H1 (cell line): ENCODE data around the gene MT1F. TPM values are rescaled to one million over a fixed set of nuclear protein-coding genes. Genes with fewer than 3 reads are reported as not detected.

Source experiments
- CTCF ChIA-PET: fragments of 300-600 bp; sonication (Branson Sonifier 250); formaldehyde crosslinking; loops from one replicate; lab custom pipeline; 2021; ENCODE audit not compliant: partially characterized antibody; lab: Charles Lee
- POLR2A ChIA-PET: fragments of 300-600 bp; sonication (Branson Sonifier 250); formaldehyde crosslinking; loops from one replicate; lab custom pipeline; 2021; ENCODE audit warnings: inconsistent platforms; ENCODE audit not compliant: partially characterized antibody; lab: Charles Lee
- DNase-seq, 2 experiments: peaks; one replicate each; pipeline versions ENCODE4 v3.0.0 to v3.0.0-alpha.2; 2010 to 2022; ENCODE audit warnings: low spot score in 2 of 2, low read depth in 1 of 2, mixed read lengths in 1 of 2
- FAIRE-seq: peaks from 2 replicates; lab custom pipeline; 2011; peaks lifted over from hg19 to GRCh38; lab: Jason Lieb, UNC
- H2AFZ ChIP-seq: 2 replicates; pipeline ENCODE4 v1.8.1; 2012; ENCODE audit warnings: low read length, inconsistent platforms
- H2AK5ac ChIP-seq: 2 replicates; pipeline ENCODE4 v1.6.1; 2013; ENCODE audit warnings: low read depth, low read length
- H2BK120ac ChIP-seq: replicated peaks from 2 replicates; pipeline ENCODE3; 2013; ENCODE audit warnings: low read depth, low read length, inconsistent platforms
- H2BK12ac ChIP-seq: 2 replicates; pipeline ENCODE4 v1.6.1; 2013; ENCODE audit warnings: low read depth, low read length
- H2BK15ac ChIP-seq: 2 replicates; pipeline ENCODE4 v1.6.1; 2013; ENCODE audit warnings: low read length
- H2BK20ac ChIP-seq: 2 replicates; pipeline ENCODE4 v1.6.1; 2013; ENCODE audit warnings: low read length
- H2BK5ac ChIP-seq: 2 replicates; pipeline ENCODE4 v1.6.1; 2013; ENCODE audit warnings: low read depth, low read length
- H3K14ac ChIP-seq: 2 replicates; pipeline ENCODE4 v1.6.1; 2013; ENCODE audit warnings: inconsistent platforms; ENCODE audit not compliant: insufficient read length
- H3K18ac ChIP-seq: 2 replicates; pipeline ENCODE4 v1.6.1; 2013; ENCODE audit warnings: low read length; ENCODE audit errors: extremely low read depth
- H3K23ac ChIP-seq: 2 replicates; pipeline ENCODE4 v1.6.1; 2013; ENCODE audit warnings: inconsistent platforms; ENCODE audit not compliant: insufficient read length
- H3K23me2 ChIP-seq: 2 replicates; pipeline ENCODE4 v1.6.1; 2013; ENCODE audit warnings: low read depth, low read length
- H3K27ac ChIP-seq: 2 replicates; pipeline ENCODE4 v1.6.1; 2011; ENCODE audit warnings: low read depth, low read length, inconsistent platforms
- H3K27me3 ChIP-seq, 4 experiments: replicated peaks in 1 of 4; 1 replicate in 1 of 4; 2 replicates in 3 of 4; pipeline versions ENCODE4 v1.6.1 to v1.8.1; 2011 to 2013; ENCODE audit warnings: low read length in 3 of 4, mild to moderate bottlenecking in 3 of 4, inconsistent platforms in 2 of 4, mixed read lengths in 2 of 4, moderate library complexity in 1 of 4; ENCODE audit not compliant: control insufficient read depth in 3 of 4, insufficient read depth in 3 of 4; ENCODE audit errors: extremely low read depth in 1 of 4
- H3K36me3 ChIP-seq, 4 experiments: 2 replicates each; pipeline versions ENCODE4 v1.6.1 to v1.8.1; 2011 to 2013; ENCODE audit warnings: mild to moderate bottlenecking in 4 of 4, low read length in 3 of 4, moderate library complexity in 2 of 4, control low read depth in 1 of 4, inconsistent platforms in 1 of 4; ENCODE audit not compliant: insufficient read depth in 4 of 4, control insufficient read depth in 2 of 4
- H3K4ac ChIP-seq: replicated peaks from 2 replicates; pipeline ENCODE3; 2013; ENCODE audit warnings: low read length, low read depth, mixed read lengths, inconsistent platforms; ENCODE audit not compliant: insufficient read length
- H3K4me1 ChIP-seq, 4 experiments: replicated peaks in 1 of 4; 1 replicate in 1 of 4; 2 replicates in 3 of 4; pipeline versions ENCODE4 v1.6.1 to v1.8.1; 2011 to 2013; ENCODE audit warnings: low read length in 3 of 4, inconsistent platforms in 2 of 4, mixed read lengths in 1 of 4; ENCODE audit not compliant: insufficient read depth in 4 of 4, control insufficient read depth in 3 of 4
- H3K4me2 ChIP-seq, 2 experiments: 2 replicates each; pipeline versions ENCODE4 v1.6.1 to v1.8.1; 2011 to 2013; ENCODE audit warnings: low read depth in 2 of 2, low read length in 2 of 2, control low read depth in 1 of 2, inconsistent platforms in 1 of 2, mild to moderate bottlenecking in 1 of 2; ENCODE audit not compliant: insufficient read depth in 1 of 2
- H3K4me3 ChIP-seq, 4 experiments: fragments of 200-600, 300-600 bp in 1 of 4; sonication (generic), shearing (Covaris generic), sonication (Bioruptor Twin) in 1 of 4; 2 replicates each; pipeline versions ENCODE4 v1.5.1 to v1.8.1; 2011 to 2016; ENCODE audit warnings: low read length in 4 of 4, low read depth in 3 of 4, control low read depth in 2 of 4, inconsistent platforms in 2 of 4, mild to moderate bottlenecking in 2 of 4, mixed read lengths in 1 of 4, moderate library complexity in 1 of 4; ENCODE audit not compliant: insufficient read depth in 2 of 4; ENCODE audit errors: extremely low read depth in 1 of 4
- H3K56ac ChIP-seq: replicated peaks from 2 replicates; pipeline ENCODE3; 2013; ENCODE audit warnings: low read depth, mild to moderate bottlenecking, mixed read lengths, low read length, inconsistent platforms; ENCODE audit not compliant: insufficient read length
- H3K79me1 ChIP-seq: 2 replicates; pipeline ENCODE4 v1.6.1; 2013; ENCODE audit warnings: low read depth, low read length, control low read depth
- H3K79me2 ChIP-seq, 2 experiments: 2 replicates each; pipeline versions ENCODE4 v1.6.1 to v1.8.1; 2012 to 2013; ENCODE audit warnings: low read length in 2 of 2, mild to moderate bottlenecking in 2 of 2, inconsistent platforms in 1 of 2; ENCODE audit not compliant: insufficient read depth in 2 of 2, control insufficient read depth in 1 of 2
- H3K9ac ChIP-seq, 4 experiments: replicated peaks in 1 of 4; 1 replicate in 1 of 4; 2 replicates in 3 of 4; pipeline versions ENCODE4 v1.6.1 to v1.8.1; 2011 to 2013; ENCODE audit warnings: low read depth in 3 of 4, low read length in 3 of 4, control low read depth in 2 of 4, mild to moderate bottlenecking in 2 of 4, moderate library complexity in 2 of 4, inconsistent platforms in 1 of 4; ENCODE audit errors: extremely low read depth in 1 of 4
- H3K9me3 ChIP-seq, 2 experiments: 2 replicates each; pipeline versions ENCODE4 v1.6.1 to v1.8.1; 2012 to 2013; ENCODE audit warnings: mild to moderate bottlenecking in 2 of 2, moderate library complexity in 2 of 2, control low read depth in 1 of 2, inconsistent platforms in 1 of 2, low read depth in 1 of 2, low read length in 1 of 2, mixed read lengths in 1 of 2; ENCODE audit not compliant: insufficient read depth in 2 of 2
- H4K20me1 ChIP-seq, 2 experiments: replicated peaks in 1 of 2; 2 replicates each; pipeline versions ENCODE3 to v1.8.1; 2011 to 2013; ENCODE audit warnings: inconsistent platforms in 2 of 2, low read length in 2 of 2, mild to moderate bottlenecking in 1 of 2; ENCODE audit not compliant: insufficient read depth in 2 of 2, control insufficient read depth in 1 of 2
- H4K5ac ChIP-seq: 2 replicates; pipeline ENCODE4 v1.6.1; 2013; ENCODE audit warnings: low read length, low read depth, mixed read lengths, inconsistent platforms; ENCODE audit not compliant: insufficient read length
- H4K8ac ChIP-seq: 2 replicates; pipeline ENCODE4 v1.8.0; 2013; ENCODE audit warnings: mild to moderate bottlenecking, moderate library complexity, low read length, inconsistent platforms; ENCODE audit not compliant: insufficient read depth; ENCODE audit errors: extremely low read depth
- H4K91ac ChIP-seq: replicated peaks from 2 replicates; pipeline ENCODE3; 2013; ENCODE audit warnings: low read length, mixed read lengths, inconsistent platforms; ENCODE audit not compliant: insufficient read length
- BCL11A ChIP-seq, 2 experiments: IDR thresholded peaks; one replicate each; pipeline ENCODE4 v1.6.1; 2011; ENCODE audit warnings: low read depth in 2 of 2, low read length in 2 of 2, mild to moderate bottlenecking in 2 of 2
- CREB1 ChIP-seq: IDR thresholded peaks from 2 replicates; pipeline ENCODE4 v1.6.1; 2012; ENCODE audit warnings: inconsistent platforms
- EP300 ChIP-seq, 2 experiments: IDR thresholded peaks; 1 replicate in 1 of 2; 2 replicates in 1 of 2; pipeline ENCODE4 v1.6.1; 2011 to 2012; ENCODE audit warnings: low read depth in 2 of 2, low read length in 2 of 2, mild to moderate bottlenecking in 2 of 2, borderline replicate concordance in 1 of 2, inconsistent platforms in 1 of 2, moderate library complexity in 1 of 2
- GABPA ChIP-seq: IDR thresholded peaks from 2 replicates; pipeline ENCODE4 v1.6.1; 2011; ENCODE audit warnings: mild to moderate bottlenecking, low read length, moderate library complexity, borderline replicate concordance; ENCODE audit not compliant: insufficient read depth
- HDAC6 ChIP-seq: IDR thresholded peaks from one replicate; pipeline ENCODE4 v1.7.1; 2012; ENCODE audit warnings: low read depth, mild to moderate bottlenecking, inconsistent platforms, low read length, moderate library complexity
- JUN ChIP-seq: IDR thresholded peaks from 2 replicates; pipeline ENCODE4 v1.6.1; 2011; ENCODE audit warnings: low read depth, mild to moderate bottlenecking, improper control_type of control experiment, low read length
- JUND ChIP-seq: IDR thresholded peaks from 2 replicates; pipeline ENCODE4 v1.6.1; 2011; ENCODE audit warnings: mild to moderate bottlenecking, improper control_type of control experiment, low read length
- MAFK ChIP-seq: IDR thresholded peaks from 2 replicates; pipeline ENCODE4 v1.6.1; 2012; ENCODE audit warnings: low read depth, mild to moderate bottlenecking, improper control_type of control experiment, low read length
- SIX5 ChIP-seq: IDR thresholded peaks from 2 replicates; pipeline ENCODE4 v1.6.1; 2011; ENCODE audit warnings: mild to moderate bottlenecking, low read depth, low read length
- SP1 ChIP-seq: IDR thresholded peaks from 2 replicates; pipeline ENCODE4 v1.6.1; 2011; ENCODE audit warnings: low read depth, low read length
- TBP ChIP-seq: IDR thresholded peaks from 2 replicates; pipeline ENCODE4 v1.6.1; 2011; ENCODE audit warnings: low read depth, low read length, improper control_type of control experiment
- TEAD4 ChIP-seq: IDR thresholded peaks from 2 replicates; pipeline ENCODE4 v1.6.1; 2012; ENCODE audit warnings: low read depth, low read length, inconsistent platforms, mixed read lengths
- WGBS, 2 experiments: shearing (Covaris generic) in 1 of 2; methylation state at CpG; one replicate each; pipeline versions ENCODE4 v1.1.6 to v1.1.7; 2013 to 2015; ENCODE audit warnings: low lambda C conversion rate in 2 of 2, mixed read lengths in 2 of 2, inconsistent platforms in 1 of 2, low coverage in 1 of 2, missing lambda C conversion rate in 1 of 2; ENCODE audit not compliant: insufficient replicate concordance in 2 of 2, insufficient coverage in 1 of 2, insufficient read length in 1 of 2; ENCODE audit errors: extremely low coverage in 1 of 2, missing lambda C conversion rate in 1 of 2; 5-methylcytosine and 5-hydroxymethylcytosine counted together
- polyA plus RNA-seq, 7 experiments: library from polyadenylated mRNA; depleted of rRNA in 3 of 7; stranded (reverse) in 5 of 7; unstranded in 2 of 7; fragments of >200 nt in 5 of 7; fragments of 200-250 nt in 2 of 7; gene quantifications; 1 replicate in 5 of 7; 2 replicates in 1 of 7; 4 replicates in 1 of 7; pipeline versions ENCODE4 v1.2.1 to v1.2.3, GENCODE V29; 2011 to 2013; ENCODE audit warnings: missing spikeins in 2 of 7, mixed read lengths in 2 of 7
- total RNA-seq: library from RNA; stranded (reverse); fragmentation: NEBNext Ultra II Directional; extraction: Animal tissue kit (Norgen Biotek cat#: 25700); gene quantifications from 2 replicates; pipeline ENCODE4 v1.2.1, GENCODE V29; 2021
- TF ChIP-seq, protein P1 (sequence below): IDR thresholded peaks from 2 replicates; pipeline ENCODE4 v1.6.1; 2011; ENCODE audit warnings: low read depth, mild to moderate bottlenecking, low read length; ENCODE audit not compliant: insufficient read depth
- TF ChIP-seq, protein P2 (sequence below): IDR thresholded peaks from 2 replicates; pipeline ENCODE4 v1.6.1; 2012; ENCODE audit warnings: inconsistent platforms

MT1F gene
- total and polyA plus RNA-seq, 2 of the 8 experiments (the other 6 are each of a cell fraction or from before 2014, with no cell fraction given), result 5.9 to 20.8 TPM

DNA sequence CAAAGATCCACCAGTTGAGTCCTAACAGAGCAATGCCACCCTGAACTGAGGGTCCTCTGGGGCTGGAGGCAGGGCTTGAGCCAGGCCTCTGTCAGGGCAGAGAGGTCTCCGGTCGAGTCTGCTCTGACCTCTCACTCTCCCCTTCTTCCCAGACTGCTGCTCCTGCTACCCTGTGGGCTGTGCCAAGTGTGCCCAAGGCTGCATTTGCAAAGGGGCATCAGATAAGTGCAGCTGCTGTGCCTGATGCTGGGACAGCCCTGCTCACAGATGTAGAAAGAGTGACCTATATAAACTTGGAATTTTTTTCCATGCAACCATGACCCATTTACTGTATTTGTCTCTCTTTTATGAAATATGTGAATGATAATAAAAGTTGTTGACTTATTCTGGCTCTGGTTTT is 8.5 kb upstream of the MT1F start:
- Histone ChIP-seq H3K4me1 (peaks cover 0 to 7% (median 4%) of the 10 kb centered on the region in 4 experiments; a peak in 2 of 7 replicates), H3K4me3 (no peak overlapping the region), H2BK15ac (no peak overlapping the region), H3K27me3 (peaks cover 43 to 76% (median 67%) of the 10 kb centered on the region in 4 experiments), H2BK120ac (no peak overlapping the region), H3K79me1 (no peaks in the 10 kb centered on the region), H4K20me1 (peaks cover 2 to 4% of the 10 kb centered on the region in 2 experiments), H3K4ac (no peak overlapping the region), H3K27ac (no peak overlapping the region), H2AK5ac (no peak overlapping the region), H2BK12ac (no peak overlapping the region), H4K8ac (no peak overlapping the region), H3K9me3 (no peaks in the 10 kb centered on the region), H3K23ac (no peak overlapping the region), H3K56ac (no peak overlapping the region), H3K9ac (no peak overlapping the region), H3K36me3 (no peaks in the 10 kb centered on the region), H2BK20ac (no peak overlapping the region), H2AFZ (no peak overlapping the region), H4K5ac (no peak overlapping the region), H3K14ac (no peak overlapping the region), H3K4me2 (no peak overlapping the region), H3K18ac (no peak overlapping the region), H3K79me2 (no peaks in the 10 kb centered on the region), H4K91ac (no peak overlapping the region), H2BK5ac (no peak overlapping the region), H3K23me2 (no peaks in the 10 kb centered on the region; the same call in 1 of the 2 replicates)
- CTCF ChIA-PET, result interaction anchor here (0.8 to 1.8 kb wide), 3 partner anchors 16 to 54 kb away, joined by 3 to 5 read pairs (median 4); no protein-coding TSS in a partner anchor
- FAIRE-seq (no peak), DNase-seq (no peak)
- POLR2A ChIA-PET, result interaction anchor here (1.2 to 1.3 kb wide), 2 partner anchors 14 to 18 kb away, joined by 3 to 5 read pairs; no protein-coding TSS in a partner anchor
- 83% methylated on average over 2 of the region's 2 CpGs; no CpG with 5 or more reads in 1 of the 2 experiments for WGBS, 2 experiments
- TF ChIP-seq MAFK (no peak), BCL11A (IDR thresholded peaks at IDR 0.05; ENCODE audit: low read depth in 2 of 2, low read length in 2 of 2) (no peak), EP300 (IDR thresholded peaks at IDR 0.05; ENCODE audit: borderline replicate concordance in 1 of 2, low read depth in 2 of 2, low read length in 2 of 2) (no peak), SIX5 (no peak), JUND (no peak), JUN (no peak), TBP (no peak), SP1 (no peak), HDAC6 (no peak), GABPA (no peak), CREB1 (no peak), TEAD4 (no peak)
- TF ChIP-seq, protein P1, sequence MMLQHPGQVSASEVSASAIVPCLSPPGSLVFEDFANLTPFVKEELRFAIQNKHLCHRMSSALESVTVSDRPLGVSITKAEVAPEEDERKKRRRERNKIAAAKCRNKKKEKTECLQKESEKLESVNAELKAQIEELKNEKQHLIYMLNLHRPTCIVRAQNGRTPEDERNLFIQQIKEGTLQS, result no peak
- TF ChIP-seq, protein P2, sequence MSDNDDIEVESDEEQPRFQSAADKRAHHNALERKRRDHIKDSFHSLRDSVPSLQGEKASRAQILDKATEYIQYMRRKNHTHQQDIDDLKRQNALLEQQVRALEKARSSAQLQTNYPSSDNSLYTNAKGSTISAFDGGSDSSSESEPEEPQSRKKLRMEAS, result no peak
